Neural progenitor cell (in vitro differentiated cells): ENCODE measurements around the gene TIMP3. TPM values are rescaled to one million over a fixed set of nuclear protein-coding genes. Genes with fewer than 3 reads are reported as not detected.

ENCODE experiments used
- DNase-seq: peaks from one replicate; pipeline ENCODE4 v3.0.0-alpha.2; 2016; ENCODE audit warnings: low spot score
- H2AFZ ChIP-seq: fragments of 200-600 bp; sonication (generic); replicated peaks from 2 replicates; pipeline ENCODE4 v1.6.1; 2016; ENCODE audit warnings: antibody characterized with exemption
- H3F3A ChIP-seq: fragments of 200-600 bp; sonication (generic); 2 replicates; pipeline ENCODE4 v1.6.1; 2016; ENCODE audit warnings: antibody characterized with exemption, low read depth
- H3K27ac ChIP-seq: fragments of 200-600 bp; sonication (generic); 2 replicates; pipeline ENCODE4 v1.5.1; 2016; ENCODE audit warnings: mild to moderate bottlenecking
- H3K27me3 ChIP-seq: fragments of 200-600 bp; sonication (generic); 2 replicates; pipeline ENCODE4 v1.6.1; 2016; ENCODE audit warnings: mild to moderate bottlenecking, moderate library complexity
- H3K36me3 ChIP-seq: fragments of 200-600 bp; sonication (generic); 2 replicates; pipeline ENCODE4 v1.5.1; 2016
- H3K4me1 ChIP-seq: fragments of 200-600 bp; sonication (generic); 2 replicates; pipeline ENCODE4 v1.6.1; 2016; ENCODE audit warnings: mixed run types
- H3K4me2 ChIP-seq: fragments of 200-600 bp; sonication (generic); 2 replicates; pipeline ENCODE4 v1.6.1; 2016
- H3K4me3 ChIP-seq: fragments of 200-600 bp; sonication (generic); 2 replicates; pipeline ENCODE4 v1.5.1; 2016
- H3K79me2 ChIP-seq: fragments of 200-600 bp; sonication (generic); 2 replicates; pipeline ENCODE4 v1.6.1; 2016; ENCODE audit warnings: low read depth
- H3K9ac ChIP-seq: fragments of 200-600 bp; sonication (generic); 2 replicates; pipeline ENCODE4 v1.6.1; 2016
- H3K9me3 ChIP-seq: fragments of 200-600 bp; sonication (generic); 2 replicates; pipeline ENCODE4 v1.5.1; 2016; ENCODE audit warnings: low read depth
- H4K20me1 ChIP-seq: fragments of 200-600 bp; sonication (generic); 2 replicates; pipeline ENCODE4 v1.6.1; 2016; ENCODE audit warnings: low read depth
- H3K27ac Mint-ChIP-seq: 3 replicates; pipeline ENCODE4 v1.8.0; 2021; ENCODE audit warnings: mixed read lengths
- H3K27me3 Mint-ChIP-seq: 2 replicates; pipeline ENCODE4 v1.8.0; 2022; ENCODE audit warnings: low read depth, mild to moderate bottlenecking, inconsistent platforms, moderate library complexity, mixed read lengths; ENCODE audit not compliant: insufficient read depth
- H3K36me3 Mint-ChIP-seq: 3 replicates; pipeline ENCODE4 v1.8.0; 2021; ENCODE audit warnings: mixed read lengths
- H3K4me1 Mint-ChIP-seq: 3 replicates; pipeline ENCODE4 v1.8.0; 2021; ENCODE audit warnings: mixed read lengths
- H3K4me3 Mint-ChIP-seq: 3 replicates; pipeline ENCODE4 v1.8.0; 2021; ENCODE audit warnings: mild to moderate bottlenecking, moderate library complexity, mixed read lengths
- H3K9me3 Mint-ChIP-seq: 3 replicates; pipeline ENCODE4 v1.8.0; 2020; ENCODE audit warnings: mixed read lengths
- EZH2 ChIP-seq: fragments of 200-600 bp; sonication (generic); IDR thresholded peaks from 2 replicates; pipeline ENCODE4 v1.6.1; 2017; ENCODE audit warnings: antibody characterized with exemption, mild to moderate bottlenecking, moderate library complexity
- EZH2phosphoT487 ChIP-seq: fragments of 200-600 bp; sonication (generic); IDR thresholded peaks from 2 replicates; pipeline ENCODE4 v1.6.1; 2017; ENCODE audit warnings: antibody characterized with exemption
- total RNA-seq: library from RNA; depleted of rRNA; stranded (reverse); fragments of >200 nt; gene quantifications from 2 replicates; pipeline ENCODE4 v1.2.3, GENCODE V29; 2015; ENCODE audit warnings: low replicate concordance
- TF ChIP-seq, protein P1 (sequence below): fragments of 200-600 bp; sonication (generic); IDR thresholded peaks from 2 replicates; pipeline ENCODE4 v1.5.1; 2017; ENCODE audit warnings: antibody characterized with exemption, mild to moderate bottlenecking

Gene TIMP3
- total RNA-seq, 1 donor from 2014 or later = 6.3 TPM

DNA sequence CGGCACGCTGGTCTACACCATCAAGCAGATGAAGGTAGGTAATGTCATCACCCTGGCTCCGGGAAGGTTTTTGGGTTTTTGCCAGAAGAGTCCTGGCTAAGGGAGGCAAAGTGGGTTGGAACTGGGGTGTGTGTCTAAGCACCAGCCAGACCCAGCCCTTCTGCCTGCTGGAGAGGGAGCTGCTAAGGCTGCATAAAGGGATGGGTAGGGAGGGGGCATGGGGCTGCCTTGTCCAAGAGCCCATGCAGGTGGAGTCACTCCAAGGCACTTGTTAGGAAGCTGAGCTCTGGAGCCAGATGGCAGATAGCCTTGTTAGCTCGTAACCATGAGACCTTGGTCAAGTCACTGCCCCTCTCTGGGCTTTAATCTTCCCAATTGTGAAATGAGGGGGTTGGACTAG, 48.0 kb downstream of the TIMP3 start:
- H3K4me3 ChIP-seq = no peak overlapping the region
- TF ChIP-seq EZH2 (no peak), EZH2phosphoT487 (no peak)
- TF ChIP-seq, protein P1, sequence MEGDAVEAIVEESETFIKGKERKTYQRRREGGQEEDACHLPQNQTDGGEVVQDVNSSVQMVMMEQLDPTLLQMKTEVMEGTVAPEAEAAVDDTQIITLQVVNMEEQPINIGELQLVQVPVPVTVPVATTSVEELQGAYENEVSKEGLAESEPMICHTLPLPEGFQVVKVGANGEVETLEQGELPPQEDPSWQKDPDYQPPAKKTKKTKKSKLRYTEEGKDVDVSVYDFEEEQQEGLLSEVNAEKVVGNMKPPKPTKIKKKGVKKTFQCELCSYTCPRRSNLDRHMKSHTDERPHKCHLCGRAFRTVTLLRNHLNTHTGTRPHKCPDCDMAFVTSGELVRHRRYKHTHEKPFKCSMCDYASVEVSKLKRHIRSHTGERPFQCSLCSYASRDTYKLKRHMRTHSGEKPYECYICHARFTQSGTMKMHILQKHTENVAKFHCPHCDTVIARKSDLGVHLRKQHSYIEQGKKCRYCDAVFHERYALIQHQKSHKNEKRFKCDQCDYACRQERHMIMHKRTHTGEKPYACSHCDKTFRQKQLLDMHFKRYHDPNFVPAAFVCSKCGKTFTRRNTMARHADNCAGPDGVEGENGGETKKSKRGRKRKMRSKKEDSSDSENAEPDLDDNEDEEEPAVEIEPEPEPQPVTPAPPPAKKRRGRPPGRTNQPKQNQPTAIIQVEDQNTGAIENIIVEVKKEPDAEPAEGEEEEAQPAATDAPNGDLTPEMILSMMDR = no peak
- no peaks in the 10 kb centered on the region for H3K36me3 Mint-ChIP-seq
- no peak overlapping the region for H3K27ac Mint-ChIP-seq
- H3K9me3 Mint-ChIP-seq = no peaks in the 10 kb centered on the region
- H3K4me2 ChIP-seq = no peak overlapping the region
- H3K4me1 Mint-ChIP-seq = peaks cover 6% of the 10 kb centered on the region
- H3F3A ChIP-seq = no peaks in the 10 kb centered on the region
- H3K4me3 Mint-ChIP-seq = no peak overlapping the region
- no peaks in the 10 kb centered on the region for H3K9me3 ChIP-seq
- H3K27ac ChIP-seq = no peak overlapping the region
- H3K79me2 ChIP-seq = no peaks in the 10 kb centered on the region
- no peak overlapping the region for H2AFZ ChIP-seq
- H3K4me1 ChIP-seq = no peaks in the 10 kb centered on the region
- H3K27me3 Mint-ChIP-seq = no peaks in the 10 kb centered on the region
- no peak overlapping the region for H3K9ac ChIP-seq
- H4K20me1 ChIP-seq = no peaks in the 10 kb centered on the region
- no peaks in the 10 kb centered on the region for H3K36me3 ChIP-seq
- H3K27me3 ChIP-seq = no peaks in the 10 kb centered on the region
- no peak for DNase-seq

DNA sequence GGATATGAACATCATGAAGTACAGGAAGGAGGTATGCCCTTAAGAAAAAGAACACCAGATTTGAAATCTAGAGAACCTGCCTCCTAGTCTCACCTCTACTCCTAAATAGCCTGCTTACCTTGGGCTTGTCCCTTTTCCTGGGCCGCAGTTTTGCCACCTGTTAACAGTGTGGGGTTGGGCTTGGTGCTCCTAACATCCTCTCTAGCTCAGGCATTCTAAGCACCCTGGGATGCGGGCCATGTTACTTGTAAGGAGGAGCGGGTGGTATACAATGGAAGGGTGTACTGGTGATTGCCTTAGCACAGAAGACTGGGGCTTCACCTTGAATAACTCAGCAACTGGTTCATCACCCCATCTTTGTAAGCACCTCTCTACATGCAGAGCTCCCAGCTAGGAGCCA, 48.7 kb downstream of the TIMP3 start:
- Histone ChIP-seq H3K27me3 (no peaks in the 10 kb centered on the region), H2AFZ (no peak overlapping the region), H4K20me1 (no peaks in the 10 kb centered on the region), H3K4me3 (no peak overlapping the region), H3K9ac (no peak overlapping the region), H3K4me2 (no peak overlapping the region), H3K79me2 (no peaks in the 10 kb centered on the region), H3K4me1 (no peaks in the 10 kb centered on the region), H3F3A (no peaks in the 10 kb centered on the region), H3K27ac (no peak overlapping the region), H3K36me3 (no peaks in the 10 kb centered on the region), H3K9me3 (no peaks in the 10 kb centered on the region)
- Mint-ChIP-seq H3K9me3 (no peaks in the 10 kb centered on the region), H3K4me3 (no peak overlapping the region), H3K36me3 (no peaks in the 10 kb centered on the region), H3K27me3 (no peaks in the 10 kb centered on the region), H3K27ac (no peak overlapping the region), H3K4me1 (peaks cover 6% of the 10 kb centered on the region)
- DNase-seq = no peak
- TF ChIP-seq EZH2 (no peak), EZH2phosphoT487 (no peak)
- TF ChIP-seq, protein P1 = no peak

DNA sequence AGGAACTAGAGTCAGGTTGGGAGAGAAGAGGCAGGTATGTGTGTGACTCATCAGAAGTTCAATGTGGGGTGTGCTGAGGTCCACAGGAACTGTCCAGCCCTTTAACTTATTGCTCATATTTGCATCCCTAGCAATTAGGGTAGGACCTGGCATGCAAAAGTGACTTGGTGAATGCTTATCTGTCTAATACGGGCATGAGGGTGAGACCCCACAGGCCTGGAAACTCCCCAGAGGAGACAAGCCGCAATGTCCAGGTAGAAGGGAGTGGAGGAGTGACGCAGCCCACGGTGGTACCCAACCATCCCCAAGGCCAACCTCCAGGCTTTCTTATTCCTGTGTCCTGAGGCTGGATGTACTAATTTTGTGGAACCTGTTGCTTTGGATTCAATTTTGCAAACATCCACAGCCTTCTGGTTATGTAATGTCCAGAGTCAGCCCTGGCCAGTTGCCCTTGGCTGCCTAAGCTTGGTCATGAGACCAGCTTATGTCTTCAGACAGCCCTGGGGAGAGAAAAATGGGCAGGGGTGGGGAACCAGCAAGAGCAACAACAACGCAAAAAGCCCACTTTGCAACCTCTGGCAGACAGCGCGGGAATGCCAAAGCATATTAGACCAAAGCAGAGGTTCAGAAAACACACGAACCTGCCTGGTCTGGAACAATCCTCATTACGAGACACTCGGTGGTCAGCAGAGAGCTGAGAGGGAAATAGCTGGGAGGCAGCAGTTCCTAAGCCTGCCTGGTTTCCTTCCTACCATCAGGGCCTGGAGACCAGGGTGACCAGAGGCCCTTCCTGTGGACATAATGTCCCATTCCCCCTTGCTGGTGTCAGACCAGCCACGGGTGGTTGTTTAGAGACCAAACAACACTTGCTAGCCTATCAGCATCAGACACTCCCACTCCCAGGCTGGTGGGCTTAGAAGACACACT, 49.3 kb downstream of the TIMP3 start:
- no peak overlapping the region for H3K4me3 Mint-ChIP-seq
- Histone ChIP-seq H3K79me2 (no peaks in the 10 kb centered on the region), H4K20me1 (no peaks in the 10 kb centered on the region), H3K27ac (no peak overlapping the region), H3K9me3 (no peaks in the 10 kb centered on the region), H3K9ac (no peak overlapping the region), H3F3A (no peaks in the 10 kb centered on the region), H3K4me2 (no peak overlapping the region), H3K36me3 (no peaks in the 10 kb centered on the region), H3K4me1 (no peaks in the 10 kb centered on the region), H2AFZ (no peak overlapping the region), H3K4me3 (no peak overlapping the region), H3K27me3 (no peaks in the 10 kb centered on the region)
- H3K4me1 Mint-ChIP-seq = peaks cover 6% of the 10 kb centered on the region
- H3K9me3 Mint-ChIP-seq = no peaks in the 10 kb centered on the region
- TF ChIP-seq, protein P1 = no peak
- TF ChIP-seq EZH2phosphoT487 (no peak), EZH2 (no peak)
- no peak for DNase-seq
- no peak overlapping the region for H3K27ac Mint-ChIP-seq
- no peaks in the 10 kb centered on the region for H3K27me3 Mint-ChIP-seq
- H3K36me3 Mint-ChIP-seq = no peaks in the 10 kb centered on the region
